ENCODE measurements around the gene PDE6C. TPM values are rescaled to one million over a fixed set of nuclear protein-coding genes. Genes with fewer than 3 reads are reported as not detected.

PDE6C gene
- total RNA-seq, 1 experiment from 2014 or later = not detected

GRCh38 chr10:93572606-93573005 lies 39.7 kb upstream of the PDE6C start:
- H3K23me2 ChIP-seq (ENCODE audit: insufficient read length, low read depth, low read length, poor library complexity, severe bottlenecking) = no peaks in the 10 kb centered on the region
- Mint-ChIP-seq H3K4me1 (peaks cover under 1 to 9% of the 10 kb centered on the region in 2 experiments; a peak in 2 of 4 replicates), H3K27ac (peak overlapping the region in 1 of 3 experiments; percentile 90; a peak in 1 of 7 replicates), H3K9me3 (no peaks in the 10 kb centered on the region; a peak in 1 of 5 replicates), H3K36me3 (ENCODE audit: insufficient read depth in 1 of 3, low read depth in 3 of 3) (no peaks in the 10 kb centered on the region), H3K4me3 (no peak overlapping the region), H3K27me3 (ENCODE audit: low read depth) (peaks cover 71% of the 10 kb centered on the region)
- H3K9ac ChIP-seq (ENCODE audit: extremely low read depth, insufficient read length, low read length) = no peak overlapping the region
- H3T11ph ChIP-seq (ENCODE audit: low read length) = no peak overlapping the region
- no peak for DNase-seq
- H2AK5ac ChIP-seq (ENCODE audit: insufficient read length, low read length) = no peak overlapping the region
- no peak overlapping the region for H2BK15ac ChIP-seq (ENCODE audit: low read depth, low read length)
- H2BK5ac ChIP-seq (ENCODE audit: insufficient read length, low read length) = no peak overlapping the region
- no peaks in the 10 kb centered on the region for H3K9me3 ChIP-seq (ENCODE audit: control insufficient read depth, low read depth, low read length)
- no peaks in the 10 kb centered on the region for H3K79me2 ChIP-seq (ENCODE audit: insufficient read depth, low read length)
- H3K14ac ChIP-seq (ENCODE audit: insufficient read depth, low read length) = no peak overlapping the region
- H2BK20ac ChIP-seq (ENCODE audit: low read depth, low read length, poor library complexity, severe bottlenecking) = no peak overlapping the region
- H4K8ac ChIP-seq (replicated peaks; ENCODE audit: insufficient read length, low read depth, low read length) = no peak overlapping the region
- H3K27ac ChIP-seq (ENCODE audit: insufficient read length, low read depth, low read length) = no peak overlapping the region
- H3K23ac ChIP-seq (ENCODE audit: insufficient read length, low read depth, low read length) = no peak overlapping the region
- no CpG with 5 or more reads among the region's 2 CpGs for WGBS (ENCODE audit: extremely low coverage, insufficient read length, low lambda C conversion rate)
- no peak overlapping the region for H2AFZ ChIP-seq (ENCODE audit: low read length)
- H2BK12ac ChIP-seq (ENCODE audit: insufficient read length, low read depth, low read length) = no peak overlapping the region
- H4K20me1 ChIP-seq (ENCODE audit: control insufficient read depth, insufficient read depth, insufficient read length) = no peaks in the 10 kb centered on the region
- no peak overlapping the region for H3K4me2 ChIP-seq (ENCODE audit: insufficient read depth, insufficient read length, low read length)
- no peak overlapping the region for H4K91ac ChIP-seq (ENCODE audit: insufficient read length, low read depth, low read length)
- no peak for TF ChIP-seq CTCF (conservative IDR thresholded peaks at IDR 0.05)
- H3K4me1 ChIP-seq (ENCODE audit: insufficient read depth, low read length) = no peaks in the 10 kb centered on the region
- H2BK120ac ChIP-seq (ENCODE audit: low read depth, low read length, poor library complexity, severe bottlenecking) = no peak overlapping the region
- peaks cover 31% of the 10 kb centered on the region for H3K27me3 ChIP-seq (ENCODE audit: insufficient read depth, low read length)
- no peak overlapping the region for H4K5ac ChIP-seq (ENCODE audit: insufficient read length, low read depth, low read length)
- no peak overlapping the region for H3K4ac ChIP-seq (ENCODE audit: low read depth, low read length)
- no peaks in the 10 kb centered on the region for H3K79me1 ChIP-seq (ENCODE audit: insufficient read depth, low read depth, low read length, poor library complexity, severe bottlenecking)
- H3K18ac ChIP-seq (ENCODE audit: insufficient read length, low read depth, low read length) = no peak overlapping the region
- H3K56ac ChIP-seq (ENCODE audit: insufficient read length, low read depth, low read length) = no peak overlapping the region

Measured in H9 (cell line).